HepG2 (cell line): ENCODE data around the gene QSOX2. TPM values are rescaled to one million over a fixed set of nuclear protein-coding genes. Genes with fewer than 3 reads are reported as not detected.

Experiments used
- ATAC-seq: fragments of 200-7000 bp; cut with Tn5 transposase; 3 replicates; pipeline ENCODE4 v1.9.1; 2020; ENCODE audit warnings: mild to moderate bottlenecking, moderate library complexity
- BruUV-seq: library from RNA; stranded (reverse); fragments of 400-500 nt; replicated peaks from 2 replicates; lab custom pipeline; 2021; lab: Mats Ljungman, UMichigan
- CTCF ChIA-PET: fragments of 300-600 bp; formaldehyde crosslinking; extraction: SDS; loops from one replicate; lab custom pipeline; 2021; ENCODE audit warnings: low total read pairs, inconsistent platforms, low intra/inter-chr PET ratio; lab: Yijun Ruan, JAX
- POLR2A ChIA-PET: fragments of 350-600 bp; sonication (Branson Sonifier 250); formaldehyde crosslinking; loops from one replicate; lab custom pipeline; 2020; ENCODE audit warnings: antibody characterized with exemption, inconsistent platforms; lab: Yijun Ruan, JAX
- DNase-seq: peaks from one replicate; pipeline ENCODE4 v3.0.0-alpha.2; 2015; ENCODE audit warnings: low spot score
- FAIRE-seq: peaks from 3 replicates; lab custom pipeline; 2011; peaks lifted over from hg19 to GRCh38; lab: Jason Lieb, UNC
- H2AFZ ChIP-seq: one replicate; pipeline ENCODE4 v1.6.1; 2011; ENCODE audit warnings: low read length, inconsistent platforms
- H3K27ac ChIP-seq: fragments of 300-600 bp; 3 replicates; pipeline ENCODE4 v1.8.0; 2011; ENCODE audit warnings: mixed run types, mild to moderate bottlenecking, mixed read lengths, low read length, inconsistent platforms; ENCODE audit not compliant: insufficient read depth; ENCODE audit errors: extremely low read length
- H3K27me3 ChIP-seq, 2 experiments: fragments of 200-600 bp in 1 of 2; 2 replicates in 1 of 2; 3 replicates in 1 of 2; pipeline versions ENCODE4 v1.6.0 to v1.8.0; 2011; ENCODE audit warnings: low read length in 2 of 2, mild to moderate bottlenecking in 2 of 2, moderate library complexity in 2 of 2, inconsistent platforms in 1 of 2; ENCODE audit not compliant: insufficient read depth in 2 of 2, control insufficient read depth in 1 of 2
- H3K36me3 ChIP-seq, 2 experiments: fragments of 200-600 bp in 1 of 2; replicated peaks in 1 of 2; 2 replicates in 1 of 2; 3 replicates in 1 of 2; pipeline versions ENCODE4 v1.5.1 to v1.8.0; 2011; ENCODE audit warnings: low read length in 2 of 2, inconsistent platforms in 1 of 2; ENCODE audit not compliant: insufficient read depth in 2 of 2, control insufficient read depth in 1 of 2
- H3K4me1 ChIP-seq: 2 replicates; pipeline ENCODE4 v1.5.1; 2012; ENCODE audit warnings: low read length, inconsistent platforms; ENCODE audit not compliant: insufficient read depth
- H3K4me2 ChIP-seq: 2 replicates; pipeline ENCODE4 v1.6.0; 2011; ENCODE audit warnings: low read depth, low read length, inconsistent platforms
- H3K4me3 ChIP-seq, 3 experiments: fragments of 200-600 bp in 1 of 3; sonication (generic), shearing (Covaris generic) in 1 of 3; replicated peaks in 1 of 3; 2 replicates each; pipeline ENCODE4 v1.5.1; 2011 to 2016; ENCODE audit warnings: low read length in 3 of 3, inconsistent platforms in 2 of 3, low read depth in 2 of 3, mild to moderate bottlenecking in 2 of 3, control low read depth in 1 of 3, mixed read lengths in 1 of 3; ENCODE audit not compliant: insufficient read depth in 1 of 3
- H3K79me2 ChIP-seq: one replicate; pipeline ENCODE4 v1.6.1; 2011; ENCODE audit warnings: low read length, inconsistent platforms; ENCODE audit not compliant: insufficient read depth
- H3K9ac ChIP-seq: 2 replicates; pipeline ENCODE4 v1.6.0; 2011; ENCODE audit warnings: mild to moderate bottlenecking, low read depth, low read length, inconsistent platforms; ENCODE audit not compliant: insufficient read depth
- H3K9me3 ChIP-seq: 2 replicates; pipeline ENCODE4 v1.5.1; 2012; ENCODE audit warnings: mild to moderate bottlenecking, low read length
- H4K20me1 ChIP-seq: 2 replicates; pipeline ENCODE4 v1.6.0; 2011; ENCODE audit warnings: inconsistent platforms, mild to moderate bottlenecking, low read length, moderate library complexity; ENCODE audit not compliant: insufficient read depth
- GATAD2A ChIP-seq: IDR thresholded peaks from 2 replicates; pipeline ENCODE4 v1.6.1; 2016
- NFE2L1 ChIP-seq: sonication (generic); formaldehyde crosslinking; IDR thresholded peaks from 2 replicates; pipeline ENCODE4 v1.4.0; 2020; ENCODE audit warnings: missing genetic modification reagents, mild to moderate bottlenecking, borderline replicate concordance
- NFYB ChIP-seq: sonication (generic); formaldehyde crosslinking; IDR thresholded peaks from 2 replicates; pipeline ENCODE4 v1.4.0; 2020; ENCODE audit warnings: missing genetic modification reagents
- SRSF1 ChIP-seq: fragments of 200-400 bp; formaldehyde crosslinking; optimal IDR thresholded peaks from 2 replicates; pipeline ENCODE3; 2017; ENCODE audit warnings: mild to moderate bottlenecking, low read depth, low read length, moderate library complexity
- TRIM24 ChIP-seq: sonication (generic); formaldehyde crosslinking; IDR thresholded peaks from 2 replicates; pipeline ENCODE4 v1.8.0; 2022; ENCODE audit warnings: mild to moderate bottlenecking, missing genetic modification reagents
- ZBTB42 ChIP-seq: sonication (generic); formaldehyde crosslinking; IDR thresholded peaks from 2 replicates; pipeline ENCODE4 v1.5.0; 2020; ENCODE audit warnings: mild to moderate bottlenecking, missing genetic modification reagents
- ZNF30 ChIP-seq: sonication (generic); formaldehyde crosslinking; IDR thresholded peaks from 2 replicates; pipeline ENCODE4 v1.5.0; 2020; ENCODE audit warnings: mild to moderate bottlenecking, missing genetic modification reagents
- ZNF343 ChIP-seq: sonication (generic); formaldehyde crosslinking; IDR thresholded peaks from 2 replicates; pipeline ENCODE4 v1.4.0; 2020; ENCODE audit warnings: mild to moderate bottlenecking, missing genetic modification reagents
- ZNF615 ChIP-seq: sonication (generic); formaldehyde crosslinking; IDR thresholded peaks from 2 replicates; pipeline ENCODE4 v1.5.0; 2020; ENCODE audit warnings: mild to moderate bottlenecking, missing genetic modification reagents, borderline replicate concordance
- ZNF709 ChIP-seq: sonication (generic); formaldehyde crosslinking; IDR thresholded peaks from 2 replicates; pipeline ENCODE4 v1.5.0; 2020; ENCODE audit warnings: mild to moderate bottlenecking, missing genetic modification reagents
- ZNF792 ChIP-seq: IDR thresholded peaks from 2 replicates; pipeline ENCODE4 v1.6.1; 2016
- ZNF83 ChIP-seq: sonication (generic); formaldehyde crosslinking; IDR thresholded peaks from 2 replicates; pipeline ENCODE4 v1.4.0; 2020; ENCODE audit warnings: missing genetic modification reagents, mild to moderate bottlenecking, borderline replicate concordance
- WGBS: methylation state at CpG from one replicate; pipeline ENCODE4 v1.1.6; 2017; ENCODE audit warnings: low lambda C conversion rate; 5-methylcytosine and 5-hydroxymethylcytosine counted together
- in situ Hi-C: cut with HindIII; loops from 2 replicates; pipeline ENCODE4 v1.10.0; 2017; ENCODE audit warnings: low pct_unique_long_range_greater_than_20kb; ENCODE audit not compliant: extremely low pct_ligation_motif_present
- intact Hi-C: fragments of 100-400 bp; cut with micrococcal nuclease; formaldehyde crosslinking; loops from one replicate; pipeline ENCODE4 v1.10.0; 2022; ENCODE audit not compliant: unreplicated experiment
- polyA plus RNA-seq, 8 experiments: library from polyadenylated mRNA; depleted of rRNA in 3 of 8; stranded (reverse) in 7 of 8; unstranded in 1 of 8; fragments of >200 nt; fragmentation: Illumina TruSeq in 4 of 8; extraction: Trizol in 4 of 8; gene quantifications; 2 replicates each; pipeline versions ENCODE4 v1.2.1 to v1.2.3, GENCODE V29; 2011 to 2016; ENCODE audit warnings: low read depth in 4 of 8, missing spikeins in 1 of 8, mixed read lengths in 1 of 8; ENCODE audit not compliant: insufficient read depth in 1 of 8
- total RNA-seq, 5 experiments: library from RNA; depleted of rRNA; stranded (reverse); fragments of >200 nt; fragmentation: Illumina TruSeq; extraction: Trizol; gene quantifications; 2 replicates each; pipeline ENCODE4 v1.2.3, GENCODE V29; 2016; ENCODE audit warnings: low read depth in 1 of 5
- TF ChIP-seq, protein P1 (sequence below): sonication (generic); formaldehyde crosslinking; IDR thresholded peaks from 2 replicates; pipeline ENCODE4 v1.4.0; 2020; ENCODE audit warnings: missing genetic modification reagents
- TF ChIP-seq, protein P2 (sequence below): sonication (generic); formaldehyde crosslinking; IDR thresholded peaks from 2 replicates; pipeline ENCODE4 v1.5.0; 2020; ENCODE audit warnings: missing genetic modification reagents, mild to moderate bottlenecking, borderline replicate concordance
- TF ChIP-seq, protein P3 (sequence below): sonication (generic); formaldehyde crosslinking; IDR thresholded peaks from 2 replicates; pipeline ENCODE4 v1.4.0; 2020; ENCODE audit warnings: missing genetic modification reagents, borderline replicate concordance

Gene QSOX2
- total and polyA plus RNA-seq, 2 of the 13 experiments (the other 11 are each of a cell fraction or from before 2014, with no cell fraction given), result 27.1 to 42.1 TPM

DNA sequence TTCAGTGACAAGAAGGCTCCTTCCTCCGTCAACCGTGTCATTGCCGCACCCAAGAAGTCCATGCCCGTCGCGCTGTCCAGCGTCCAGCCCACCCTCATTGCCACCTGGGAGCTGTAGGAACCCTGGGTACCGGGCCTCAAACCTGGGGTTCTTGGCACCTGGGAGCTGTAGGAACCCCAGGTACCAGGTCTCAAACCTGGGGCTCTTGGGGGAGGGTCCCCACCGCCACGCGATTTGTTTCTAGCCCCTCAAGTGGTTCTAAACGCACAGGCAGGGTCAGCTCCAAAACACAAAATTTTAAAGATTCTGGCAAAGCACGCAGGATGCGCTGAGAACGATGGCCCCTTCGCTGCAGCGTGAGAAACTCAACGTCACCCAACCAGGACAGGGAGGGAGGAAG lies 58.4 kb downstream of the QSOX2 start:
- FAIRE-seq, result no peak
- intact Hi-C loops, result no loop called here
- TF ChIP-seq ZNF83 (CRISPR knock-in tag) (no peak), NFYB (CRISPR knock-in tag) (no peak), NFE2L1 (no peak), ZNF30 (CRISPR knock-in tag) (no peak), ZNF709 (CRISPR knock-in tag) (no peak), ZNF343 (CRISPR knock-in tag) (no peak), SRSF1 (no peak), TRIM24 (CRISPR knock-in tag) (no peak), ZNF792 (CRISPR knock-in tag) (no peak), GATAD2A (CRISPR knock-in tag) (no peak), ZBTB42 (no peak), ZNF615 (CRISPR knock-in tag) (no peak)
- TF ChIP-seq, protein P1, sequence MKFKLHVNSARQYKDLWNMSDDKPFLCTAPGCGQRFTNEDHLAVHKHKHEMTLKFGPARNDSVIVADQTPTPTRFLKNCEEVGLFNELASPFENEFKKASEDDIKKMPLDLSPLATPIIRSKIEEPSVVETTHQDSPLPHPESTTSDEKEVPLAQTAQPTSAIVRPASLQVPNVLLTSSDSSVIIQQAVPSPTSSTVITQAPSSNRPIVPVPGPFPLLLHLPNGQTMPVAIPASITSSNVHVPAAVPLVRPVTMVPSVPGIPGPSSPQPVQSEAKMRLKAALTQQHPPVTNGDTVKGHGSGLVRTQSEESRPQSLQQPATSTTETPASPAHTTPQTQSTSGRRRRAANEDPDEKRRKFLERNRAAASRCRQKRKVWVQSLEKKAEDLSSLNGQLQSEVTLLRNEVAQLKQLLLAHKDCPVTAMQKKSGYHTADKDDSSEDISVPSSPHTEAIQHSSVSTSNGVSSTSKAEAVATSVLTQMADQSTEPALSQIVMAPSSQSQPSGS (CRISPR knock-in tag), result no peak
- TF ChIP-seq, protein P2, sequence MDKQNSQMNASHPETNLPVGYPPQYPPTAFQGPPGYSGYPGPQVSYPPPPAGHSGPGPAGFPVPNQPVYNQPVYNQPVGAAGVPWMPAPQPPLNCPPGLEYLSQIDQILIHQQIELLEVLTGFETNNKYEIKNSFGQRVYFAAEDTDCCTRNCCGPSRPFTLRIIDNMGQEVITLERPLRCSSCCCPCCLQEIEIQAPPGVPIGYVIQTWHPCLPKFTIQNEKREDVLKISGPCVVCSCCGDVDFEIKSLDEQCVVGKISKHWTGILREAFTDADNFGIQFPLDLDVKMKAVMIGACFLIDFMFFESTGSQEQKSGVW (CRISPR knock-in tag), result no peak
- TF ChIP-seq, protein P3, sequence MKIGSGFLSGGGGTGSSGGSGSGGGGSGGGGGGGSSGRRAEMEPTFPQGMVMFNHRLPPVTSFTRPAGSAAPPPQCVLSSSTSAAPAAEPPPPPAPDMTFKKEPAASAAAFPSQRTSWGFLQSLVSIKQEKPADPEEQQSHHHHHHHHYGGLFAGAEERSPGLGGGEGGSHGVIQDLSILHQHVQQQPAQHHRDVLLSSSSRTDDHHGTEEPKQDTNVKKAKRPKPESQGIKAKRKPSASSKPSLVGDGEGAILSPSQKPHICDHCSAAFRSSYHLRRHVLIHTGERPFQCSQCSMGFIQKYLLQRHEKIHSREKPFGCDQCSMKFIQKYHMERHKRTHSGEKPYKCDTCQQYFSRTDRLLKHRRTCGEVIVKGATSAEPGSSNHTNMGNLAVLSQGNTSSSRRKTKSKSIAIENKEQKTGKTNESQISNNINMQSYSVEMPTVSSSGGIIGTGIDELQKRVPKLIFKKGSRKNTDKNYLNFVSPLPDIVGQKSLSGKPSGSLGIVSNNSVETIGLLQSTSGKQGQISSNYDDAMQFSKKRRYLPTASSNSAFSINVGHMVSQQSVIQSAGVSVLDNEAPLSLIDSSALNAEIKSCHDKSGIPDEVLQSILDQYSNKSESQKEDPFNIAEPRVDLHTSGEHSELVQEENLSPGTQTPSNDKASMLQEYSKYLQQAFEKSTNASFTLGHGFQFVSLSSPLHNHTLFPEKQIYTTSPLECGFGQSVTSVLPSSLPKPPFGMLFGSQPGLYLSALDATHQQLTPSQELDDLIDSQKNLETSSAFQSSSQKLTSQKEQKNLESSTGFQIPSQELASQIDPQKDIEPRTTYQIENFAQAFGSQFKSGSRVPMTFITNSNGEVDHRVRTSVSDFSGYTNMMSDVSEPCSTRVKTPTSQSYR, result no peak

More for the DNA sequence above, 58.4 kb downstream of the QSOX2 start:
- no peaks in the 10 kb centered on the region for H3K79me2 ChIP-seq
- no peak overlapping the region for H3K4me3 ChIP-seq
- ATAC-seq (no peak), DNase-seq (no peak)
- H3K27ac ChIP-seq, result no peak overlapping the region
- H3K36me3 ChIP-seq, result no peaks in the 10 kb centered on the region
- H3K9me3 ChIP-seq, result no peaks in the 10 kb centered on the region
- POLR2A ChIA-PET, result no interaction called here
- in situ Hi-C loops, result no loop called here
- H3K4me2 ChIP-seq, result no peak overlapping the region
- CTCF ChIA-PET, result no interaction called here
- no peak overlapping the region for H3K9ac ChIP-seq
- no peak overlapping the region for H2AFZ ChIP-seq
- H3K4me1 ChIP-seq, result no peaks in the 10 kb centered on the region
- WGBS, result 68% methylated on average over 14 of the region's 18 CpGs
- BruUV-seq, result no TSS peak
- H4K20me1 ChIP-seq, result no peaks in the 10 kb centered on the region
- peaks cover 9 to 62% of the 10 kb centered on the region in 2 experiments; a peak in 4 of 5 replicates for H3K27me3 ChIP-seq
